ENCODE results near the gene FLVCR1. TPM values are rescaled to one million over a fixed set of nuclear protein-coding genes. Genes with fewer than 3 reads are reported as not detected.

FLVCR1 gene
- total RNA-seq, 1 donor from 2014 or later, result 6.7 TPM

DNA sequence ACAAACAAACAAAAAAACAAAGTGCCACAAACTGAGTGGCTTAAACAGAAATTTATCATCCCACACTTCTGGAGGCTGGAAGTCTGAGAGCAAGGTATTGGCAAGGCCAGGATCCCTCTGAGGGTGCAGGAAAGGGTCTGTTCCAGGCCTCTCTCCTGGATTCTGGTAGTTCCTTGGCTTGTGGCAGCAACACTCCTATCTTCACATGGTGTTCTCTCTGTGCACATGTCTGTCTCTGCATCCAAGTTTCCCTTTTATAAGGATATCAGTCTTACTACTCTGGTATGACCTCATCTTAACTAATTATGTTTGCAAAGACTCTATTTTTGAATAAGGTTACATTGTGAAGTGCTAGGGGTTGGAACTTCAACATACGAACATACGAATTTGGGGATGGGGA is 87.0 kb downstream of the FLVCR1 start:
- no peak for DNase-seq (ENCODE audit: low spot score)

DNA sequence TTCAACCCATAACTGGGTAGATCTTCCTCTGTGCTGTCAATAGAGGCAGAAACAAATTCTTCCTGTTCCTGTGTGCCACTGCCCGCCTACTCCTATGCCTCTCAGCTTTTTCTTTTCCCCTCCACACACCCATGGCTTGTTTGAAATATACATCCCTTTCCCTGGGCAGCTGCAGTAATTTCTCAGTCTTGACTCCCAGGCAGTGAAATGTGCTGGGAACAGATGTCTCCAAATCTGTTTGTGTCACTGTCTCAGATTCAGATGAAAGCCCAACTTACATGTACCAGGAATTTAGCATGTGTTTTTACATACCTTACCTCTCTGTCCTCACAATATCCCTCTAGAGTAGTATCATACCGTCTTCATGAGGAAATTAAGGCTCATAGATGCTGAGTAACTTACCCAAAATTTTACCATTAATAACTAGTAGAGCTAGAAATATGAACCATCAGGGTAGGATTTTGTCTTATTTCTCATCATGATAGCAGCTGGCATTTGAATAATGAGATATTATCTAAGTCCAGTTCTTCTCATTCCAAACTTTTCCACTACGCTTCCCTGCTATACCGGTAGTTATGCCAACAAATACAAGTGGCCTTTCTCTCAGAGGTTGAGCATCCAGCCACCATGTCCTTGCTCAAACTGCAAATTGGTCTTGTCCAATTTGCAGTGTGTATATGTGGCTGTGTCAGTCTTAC is 87.5 kb downstream of the FLVCR1 start:
- no peak for DNase-seq (ENCODE audit: low spot score)

DNA sequence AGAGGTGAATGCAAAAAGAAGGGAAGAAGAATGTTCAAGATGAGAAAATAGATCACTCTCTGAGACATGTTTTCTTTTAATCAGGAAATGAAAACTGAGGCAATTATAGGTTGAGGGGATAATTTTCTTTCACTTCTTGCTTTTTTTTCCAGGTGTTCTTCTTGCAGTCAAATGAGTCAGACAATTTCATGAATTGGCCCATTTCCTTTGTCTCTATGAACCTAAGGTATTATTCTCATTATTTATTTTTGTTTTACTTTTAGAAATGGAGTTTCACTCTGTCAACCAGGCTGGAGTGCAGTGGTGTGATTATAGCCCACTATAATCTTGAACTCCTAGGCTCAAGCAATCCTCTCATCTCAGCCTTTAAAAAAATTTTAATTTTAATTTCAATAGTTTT is 88.8 kb downstream of the FLVCR1 start:
- DNase-seq (ENCODE audit: low spot score), result no peak

Other genes starting within 250 kb of the FLVCR1 start
- 113 TPM for gene ATF3, start 249.5 kb upstream of the FLVCR1 start, total RNA-seq
- 18.8 TPM for gene BATF3, start 158.4 kb upstream of the FLVCR1 start, total RNA-seq
- gene NSL1, start 66.5 kb upstream of the FLVCR1 start, total RNA-seq, result 28.3 TPM
- gene TATDN3, start 66.4 kb upstream of the FLVCR1 start, total RNA-seq, result 22.4 TPM
- not detected for gene SPATA45, start 10.6 kb upstream of the FLVCR1 start, total RNA-seq
- gene VASH2, start 92.3 kb downstream of the FLVCR1 start, total RNA-seq, result 3.0 TPM
- 26.9 TPM for gene ANGEL2, start 157.6 kb downstream of the FLVCR1 start, total RNA-seq
- gene RPS6KC1, start 193.0 kb downstream of the FLVCR1 start, total RNA-seq, result 22.7 TPM

Measured in mesenteric fat pad (tissue), 1 donor.